ENCODE results near the gene GUCY1A2.

GRCh38 chr11:106998916-106999188, 19.4 kb downstream of the GUCY1A2 start:
- TF ChIP-seq, protein P1, sequence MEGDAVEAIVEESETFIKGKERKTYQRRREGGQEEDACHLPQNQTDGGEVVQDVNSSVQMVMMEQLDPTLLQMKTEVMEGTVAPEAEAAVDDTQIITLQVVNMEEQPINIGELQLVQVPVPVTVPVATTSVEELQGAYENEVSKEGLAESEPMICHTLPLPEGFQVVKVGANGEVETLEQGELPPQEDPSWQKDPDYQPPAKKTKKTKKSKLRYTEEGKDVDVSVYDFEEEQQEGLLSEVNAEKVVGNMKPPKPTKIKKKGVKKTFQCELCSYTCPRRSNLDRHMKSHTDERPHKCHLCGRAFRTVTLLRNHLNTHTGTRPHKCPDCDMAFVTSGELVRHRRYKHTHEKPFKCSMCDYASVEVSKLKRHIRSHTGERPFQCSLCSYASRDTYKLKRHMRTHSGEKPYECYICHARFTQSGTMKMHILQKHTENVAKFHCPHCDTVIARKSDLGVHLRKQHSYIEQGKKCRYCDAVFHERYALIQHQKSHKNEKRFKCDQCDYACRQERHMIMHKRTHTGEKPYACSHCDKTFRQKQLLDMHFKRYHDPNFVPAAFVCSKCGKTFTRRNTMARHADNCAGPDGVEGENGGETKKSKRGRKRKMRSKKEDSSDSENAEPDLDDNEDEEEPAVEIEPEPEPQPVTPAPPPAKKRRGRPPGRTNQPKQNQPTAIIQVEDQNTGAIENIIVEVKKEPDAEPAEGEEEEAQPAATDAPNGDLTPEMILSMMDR (IDR thresholded peaks at IDR 0.05; ENCODE audit: borderline replicate concordance, extremely low read depth, low read length, poor library complexity, severe bottlenecking), result no peak
- no peak for TF ChIP-seq EZH2 (IDR thresholded peaks at IDR 0.05; ENCODE audit: borderline replicate concordance, low read depth, low read length, severe bottlenecking)

Data from DND-41 (cell line).